ENCODE data around the gene KIF26B. TPM values are rescaled to one million over a fixed set of nuclear protein-coding genes. Genes with fewer than 3 reads are reported as not detected.
"Not testable (repeated sequence)": the region's sequence is repeated elsewhere in the genome, so short reads cannot be mapped to it uniquely, and the experiment has no call there.

Gene KIF26B
- polyA plus RNA-seq, 4 donors = 29.7 to 44.6 (median 38.7) TPM

DNA sequence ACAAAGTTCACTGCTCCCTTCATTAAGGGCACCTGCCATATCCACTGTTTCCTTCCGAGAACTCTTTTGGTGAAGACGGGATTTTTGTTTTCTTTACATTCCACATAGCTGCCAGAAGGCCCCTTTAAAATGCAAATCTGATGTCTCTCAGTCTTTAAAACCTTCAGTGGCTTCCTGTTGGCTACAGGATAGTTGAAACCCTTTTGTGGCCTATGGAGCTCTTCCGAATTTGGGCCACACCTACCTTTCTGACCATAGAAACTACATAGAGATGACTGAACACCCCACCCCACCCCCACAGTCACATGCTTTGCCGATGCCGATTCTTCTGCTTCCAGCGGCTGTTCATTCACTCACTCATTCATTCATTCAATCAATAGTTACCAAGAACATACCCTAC lies 502.6 kb downstream of the KIF26B start:
- no peak for DNase-seq (ENCODE audit: low read depth in 4 of 4, low spot score in 2 of 4)

DNA sequence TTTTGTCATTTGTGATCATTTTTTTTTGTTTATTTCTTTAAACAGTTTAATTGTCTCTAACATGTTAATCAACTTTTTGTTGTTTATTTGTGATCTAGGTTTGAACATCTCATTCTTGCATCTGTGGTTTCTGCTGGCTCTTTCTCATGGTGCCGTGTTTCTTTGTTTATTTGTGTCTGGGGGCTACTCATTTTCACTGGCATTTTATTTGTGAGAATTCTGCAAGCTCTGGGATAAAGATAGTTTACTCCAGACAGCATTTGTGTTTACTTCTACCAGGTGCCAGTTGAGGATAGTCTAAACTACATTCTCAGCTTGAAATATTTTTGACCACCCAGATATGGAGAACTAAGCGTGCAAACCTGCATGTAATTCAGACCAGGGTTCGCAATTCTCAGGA lies 508.6 kb downstream of the KIF26B start:
- DNase-seq (ENCODE audit: low read depth in 4 of 4, low spot score in 2 of 4) = no peak

DNA sequence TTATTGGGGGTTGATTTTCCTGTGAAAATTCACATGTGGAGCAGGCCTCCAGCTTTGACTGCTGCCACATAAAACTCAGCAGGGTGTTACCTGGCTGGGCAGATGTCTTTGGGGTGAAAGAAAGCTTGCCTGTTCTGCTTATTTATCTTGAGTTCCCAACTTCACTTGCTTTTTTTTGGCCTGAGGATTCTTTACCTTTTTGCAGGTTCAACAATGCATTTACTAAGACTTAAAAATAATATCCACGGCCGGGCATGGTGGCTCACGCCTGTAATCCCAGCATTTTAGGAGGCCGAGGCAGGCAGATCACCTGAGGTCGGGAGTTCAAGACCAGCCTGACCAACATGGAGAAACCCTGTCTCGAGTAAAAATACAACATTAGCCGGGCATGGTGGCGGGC lies 509.1 kb downstream of the KIF26B start:
- no peak for DNase-seq (ENCODE audit: low read depth in 4 of 4, low spot score in 2 of 4)

DNA sequence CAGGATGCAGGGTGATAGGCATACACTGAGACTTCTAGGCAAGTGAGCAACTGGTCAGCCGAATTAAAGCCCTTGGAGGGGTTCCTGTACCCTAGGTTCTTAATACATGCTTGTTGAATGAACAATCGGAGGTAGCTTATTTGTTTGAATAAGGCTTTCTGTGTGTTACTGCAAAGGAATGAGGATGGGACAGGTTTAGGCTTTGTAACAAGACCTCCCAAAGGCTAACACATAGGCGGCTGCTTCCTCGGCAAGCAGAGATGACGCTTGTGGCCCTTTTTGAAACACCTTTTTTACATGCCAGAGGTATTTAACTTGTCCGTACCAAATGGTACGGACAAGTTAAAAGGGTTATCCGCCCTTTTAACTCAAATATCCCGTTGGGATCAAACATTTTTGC lies 511.6 kb downstream of the KIF26B start:
- DNase-seq (ENCODE audit: low read depth in 4 of 4, low spot score in 2 of 4) = no peak

- no peak for DNase-seq (ENCODE audit: low read depth in 4 of 4, low spot score in 2 of 4)
These were observed 516.6 kb downstream of the KIF26B start for GRCh38 chr1:245671349-245671748.

DNA sequence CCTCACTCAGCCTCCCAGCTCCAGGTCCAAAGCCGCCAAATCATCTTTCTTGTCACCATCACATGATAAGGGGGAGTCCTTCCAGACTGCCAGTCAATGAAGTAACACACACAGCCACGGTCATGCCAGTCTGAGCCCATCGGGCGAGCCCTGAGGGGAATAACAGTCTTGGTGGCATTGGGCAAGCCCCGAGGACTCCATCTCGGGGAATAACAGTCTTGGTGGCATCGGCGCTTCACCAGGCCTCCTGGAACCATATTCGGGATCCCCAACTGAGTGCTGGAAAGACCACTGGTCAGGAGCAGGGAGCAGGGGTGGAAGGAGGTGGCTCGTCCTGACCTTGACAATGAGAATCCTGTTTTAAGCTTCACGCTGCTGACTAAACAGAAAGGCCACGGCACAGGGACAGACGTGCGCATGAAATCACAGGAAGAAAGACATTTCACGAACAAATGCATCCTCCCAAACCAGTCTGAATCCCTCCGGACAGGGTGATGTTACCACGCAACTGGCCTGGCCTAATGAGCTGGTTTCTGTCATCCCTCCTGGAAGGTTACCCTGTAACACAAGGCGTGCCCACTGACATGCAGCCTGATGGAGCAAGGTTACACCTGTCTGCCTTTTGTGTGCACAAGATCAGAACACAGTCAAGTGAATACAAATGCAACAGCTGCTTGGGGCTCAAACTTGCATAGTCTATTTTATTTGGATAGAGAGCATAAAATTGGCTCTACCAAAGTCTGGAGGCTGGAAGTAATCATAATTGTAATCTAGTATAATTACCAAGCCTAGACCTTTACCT lies 517.4 kb downstream of the KIF26B start:
- DNase-seq (ENCODE audit: low read depth in 4 of 4, low spot score in 2 of 4) = no peak

- DNase-seq (ENCODE audit: low read depth in 4 of 4, low spot score in 2 of 4) = not testable (repeated sequence)
These were observed 518.3 kb downstream of the KIF26B start for GRCh38 chr1:245672836-245673656.

DNA sequence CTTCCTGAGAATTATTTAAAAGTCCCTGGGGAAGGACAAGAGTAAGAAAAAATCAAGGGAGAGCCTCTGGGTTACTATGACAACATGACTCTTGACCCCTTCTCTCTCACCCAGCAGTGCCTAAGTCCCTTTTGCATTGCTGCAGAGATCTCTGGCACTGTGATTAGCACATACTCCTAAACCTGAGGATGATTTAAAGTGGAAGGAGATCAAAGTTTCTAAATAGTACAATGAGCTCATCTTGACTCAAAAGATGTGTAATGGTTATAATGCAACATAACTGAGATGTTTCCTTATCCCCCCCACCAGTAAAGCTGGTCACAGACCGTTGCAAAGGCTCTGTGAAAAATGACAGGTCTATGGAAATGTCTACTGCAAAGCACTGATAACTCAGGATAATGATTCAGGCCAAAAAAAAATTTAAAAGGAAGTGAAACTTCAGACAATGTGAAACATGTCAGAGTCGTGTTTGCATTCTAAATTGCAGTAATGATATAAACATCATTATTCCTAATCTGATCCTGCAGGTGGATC lies 519.2 kb downstream of the KIF26B start:
- DNase-seq (ENCODE audit: low read depth in 4 of 4, low spot score in 2 of 4) = no peak

- DNase-seq (ENCODE audit: low read depth in 4 of 4, low spot score in 2 of 4) = no peak
These were observed 522.9 kb downstream of the KIF26B start for GRCh38 chr1:245677461-245678240.

DNA sequence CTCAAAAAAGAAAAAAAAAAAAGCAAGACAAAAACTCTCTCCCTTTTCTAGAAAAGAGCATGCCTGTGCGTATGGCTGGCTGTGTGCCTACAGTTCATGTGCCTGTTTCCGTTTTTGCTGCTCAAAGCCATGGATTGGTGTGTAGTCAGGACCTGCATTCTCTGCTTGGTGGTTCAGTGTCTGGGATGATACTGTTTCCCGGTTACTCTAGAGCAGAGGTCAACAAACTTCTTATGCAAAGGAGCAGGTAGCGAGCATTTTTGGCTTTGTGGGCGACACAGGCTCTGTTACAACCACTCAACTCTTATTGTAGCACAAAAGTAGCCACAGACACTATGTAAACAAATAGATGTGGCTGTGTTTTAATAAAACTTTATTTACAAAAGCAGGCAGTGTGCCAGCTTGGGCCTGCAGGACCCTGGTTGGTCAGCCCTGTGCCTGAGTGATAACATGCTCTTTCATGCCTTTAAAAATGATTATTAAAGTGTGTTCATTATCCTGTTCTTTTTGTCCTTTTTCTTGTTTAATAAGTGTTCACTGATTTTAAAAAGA lies 524.2 kb downstream of the KIF26B start:
- DNase-seq (ENCODE audit: low read depth in 4 of 4, low spot score in 2 of 4) = no peak

- no peak for DNase-seq (ENCODE audit: low read depth in 4 of 4, low spot score in 2 of 4)
These were observed 525.3 kb downstream of the KIF26B start for GRCh38 chr1:245679821-245680780.

DNA sequence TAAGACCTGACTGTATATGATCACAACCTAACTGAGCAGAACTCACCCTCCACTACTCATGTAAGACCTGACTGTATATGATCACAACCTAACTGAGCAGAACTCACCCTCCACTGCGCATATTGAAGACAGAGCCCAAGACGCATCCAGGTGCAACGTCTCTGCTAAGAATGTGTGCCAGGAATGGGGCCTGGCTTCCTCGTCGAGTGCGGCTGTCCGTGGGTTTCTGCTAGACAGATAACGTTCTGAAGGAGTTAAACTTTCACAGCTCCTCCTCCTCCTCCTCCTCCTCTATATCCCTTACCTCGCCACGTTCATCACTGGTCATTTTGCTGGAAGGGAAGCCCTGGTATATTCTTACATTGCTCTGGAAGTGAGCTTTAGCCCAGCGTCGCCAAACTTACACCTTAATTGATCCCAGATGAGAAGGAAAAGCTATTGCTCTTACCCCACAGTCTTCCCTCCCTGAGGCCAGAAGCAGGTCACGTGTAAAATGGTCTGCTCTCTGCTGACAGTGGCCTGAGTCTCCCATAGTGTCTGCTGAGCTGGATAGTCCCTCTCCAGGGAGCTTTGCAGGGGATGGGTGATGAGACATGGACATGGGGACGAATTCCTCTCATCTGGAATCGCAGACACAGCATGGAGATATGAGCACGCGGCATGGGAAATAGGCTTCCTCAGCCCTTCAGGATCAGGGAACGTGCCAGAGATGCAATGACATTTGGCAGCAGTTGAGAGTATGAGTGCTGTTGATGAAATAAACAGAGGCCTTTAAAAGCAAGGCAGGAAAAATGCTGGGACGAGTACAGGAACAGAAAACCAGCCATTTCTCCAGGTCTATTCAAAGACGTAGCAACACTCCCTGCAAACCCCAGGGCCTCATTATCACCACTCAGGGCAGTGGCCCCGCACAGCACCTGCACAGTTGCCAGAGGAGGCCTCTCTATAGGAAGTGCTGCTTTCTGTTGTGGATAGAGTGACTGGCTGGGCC lies 528.1 kb downstream of the KIF26B start:
- DNase-seq (ENCODE audit: low read depth in 4 of 4, low spot score in 2 of 4) = no peak

DNA sequence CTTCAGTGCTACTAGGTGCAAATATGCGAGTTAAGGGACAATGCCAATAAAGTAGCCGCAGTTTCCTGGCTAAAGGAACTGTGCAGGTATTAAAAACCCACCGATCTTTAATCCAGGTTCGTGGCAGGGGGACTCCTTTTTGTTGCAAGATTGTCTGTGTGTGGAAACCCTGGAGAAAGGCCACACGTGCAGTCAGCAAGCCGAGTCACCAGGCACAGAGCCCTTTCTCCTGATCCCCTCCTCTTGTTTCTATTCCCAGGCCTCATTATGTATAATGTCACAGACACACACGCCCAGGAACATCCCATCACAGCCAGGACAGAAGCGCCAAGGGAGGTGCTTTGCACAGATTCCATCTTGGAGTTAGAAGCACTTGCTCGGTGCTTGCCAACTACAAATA lies 528.9 kb downstream of the KIF26B start:
- no peak for DNase-seq (ENCODE audit: low read depth in 4 of 4, low spot score in 2 of 4)

- no peak for DNase-seq (ENCODE audit: low read depth in 4 of 4, low spot score in 2 of 4)
These were observed 529.4 kb downstream of the KIF26B start for GRCh38 chr1:245684166-245684565.

DNA sequence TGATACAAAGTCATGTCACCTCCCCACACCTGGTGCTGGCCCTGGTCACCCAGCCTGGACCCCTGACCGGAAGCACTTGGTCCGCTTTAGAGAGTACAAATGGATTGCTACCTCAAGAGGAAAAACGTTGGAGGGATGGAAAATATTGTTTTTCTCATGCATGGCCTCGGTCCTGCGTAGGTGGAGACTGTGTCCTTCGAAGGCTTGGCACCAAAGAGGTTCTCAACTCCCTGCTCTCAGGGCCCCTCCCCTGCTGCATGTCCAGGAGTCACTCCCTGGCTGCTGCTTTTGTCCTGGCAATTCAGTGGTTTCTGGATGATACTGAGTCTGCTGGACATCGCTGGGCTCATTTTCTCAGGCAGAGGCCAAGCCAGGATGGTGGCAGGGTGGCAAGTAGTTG lies 529.8 kb downstream of the KIF26B start:
- no peak for DNase-seq (ENCODE audit: low read depth in 4 of 4, low spot score in 2 of 4)

DNA sequence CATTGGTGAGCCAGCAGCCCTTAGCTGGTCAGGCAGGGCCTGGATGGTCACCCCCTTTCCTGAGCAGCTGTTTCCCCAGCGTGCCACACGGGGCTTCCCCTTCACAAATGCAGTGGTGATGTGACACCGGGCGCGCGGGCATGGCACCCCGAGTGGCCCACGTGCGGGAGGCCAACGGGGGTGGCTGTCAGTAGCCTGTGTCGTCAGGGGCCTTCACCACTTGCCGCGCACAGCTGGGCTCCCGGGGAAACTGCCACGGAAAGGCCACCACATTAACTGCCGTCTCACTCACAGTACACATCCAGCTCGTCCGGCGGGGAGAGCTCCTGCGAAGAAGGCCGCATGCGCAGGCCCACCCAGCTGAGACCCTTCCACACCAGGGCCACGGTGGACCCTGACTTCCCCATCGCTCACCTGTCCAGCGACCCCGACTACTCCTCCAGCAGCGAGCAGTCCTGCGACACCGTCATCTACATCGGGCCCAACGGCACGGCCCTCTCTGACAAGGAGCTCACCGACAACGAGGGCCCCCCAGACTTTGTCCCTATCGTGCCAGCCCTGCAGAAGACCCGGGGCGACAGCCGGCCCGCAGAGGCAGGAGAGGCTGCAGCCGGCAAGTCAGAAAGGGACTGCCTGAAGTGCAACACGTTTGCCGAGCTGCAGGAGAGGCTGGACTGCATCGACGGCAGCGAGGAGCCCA lies 530.5 kb downstream of the KIF26B start:
- no peak for DNase-seq (ENCODE audit: low read depth in 4 of 4, low spot score in 2 of 4)

GRCh38 chr1:245686006-245686405 lies 531.2 kb downstream of the KIF26B start:
- no peak for DNase-seq (ENCODE audit: low read depth in 4 of 4, low spot score in 2 of 4)

All from left renal cortex interstitium (tissue), 4 donors.